Effector memory CD8-positive, alpha-beta T cell (primary cell): ENCODE measurements around the gene RAB22A.

Experiments used
- ATAC-seq: fragments of 150-1000 bp; cut with Tn5 transposase; replicated peaks from 2 replicates; pipeline ENCODE4 v1.10.0; 2021; ENCODE audit warnings: mild to moderate bottlenecking, moderate library complexity
- DNase-seq, 3 experiments: peaks; one replicate each; pipeline ENCODE4 v3.0.0; 2021
- H3K27ac Mint-ChIP-seq, 2 donors: one replicate each; pipeline ENCODE4 v1.8.0; 2022; ENCODE audit warnings: mild to moderate bottlenecking in 2 of 2, mixed read lengths in 2 of 2, moderate library complexity in 2 of 2
- H3K27me3 Mint-ChIP-seq, 2 donors: one replicate each; pipeline ENCODE4 v1.8.0; 2022; ENCODE audit warnings: mixed read lengths in 2 of 2
- H3K36me3 Mint-ChIP-seq: one replicate; pipeline ENCODE4 v1.8.0; 2022; ENCODE audit warnings: mild to moderate bottlenecking, moderate library complexity, mixed read lengths; ENCODE audit not compliant: insufficient read depth
- H3K4me1 Mint-ChIP-seq, 2 donors: one replicate each; pipeline ENCODE4 v1.8.0; 2022; ENCODE audit warnings: low read depth in 2 of 2, mixed read lengths in 2 of 2
- H3K4me3 Mint-ChIP-seq, 2 donors: one replicate each; pipeline ENCODE4 v1.8.0; 2022; ENCODE audit warnings: mild to moderate bottlenecking in 2 of 2, mixed read lengths in 2 of 2, moderate library complexity in 2 of 2
- H3K9me3 Mint-ChIP-seq, 2 donors: one replicate each; pipeline ENCODE4 v1.8.0; 2022; ENCODE audit warnings: mixed read lengths in 2 of 2
- total RNA-seq, 9 experiments: gene quantifications; one replicate each; lab custom pipeline; 2026; lab: John Stamatoyannopoulos, UW

The RAB22A gene
- 55.1 to 96.8 (median 90.9) reads per million in 9 experiments for total RNA-seq

DNA sequence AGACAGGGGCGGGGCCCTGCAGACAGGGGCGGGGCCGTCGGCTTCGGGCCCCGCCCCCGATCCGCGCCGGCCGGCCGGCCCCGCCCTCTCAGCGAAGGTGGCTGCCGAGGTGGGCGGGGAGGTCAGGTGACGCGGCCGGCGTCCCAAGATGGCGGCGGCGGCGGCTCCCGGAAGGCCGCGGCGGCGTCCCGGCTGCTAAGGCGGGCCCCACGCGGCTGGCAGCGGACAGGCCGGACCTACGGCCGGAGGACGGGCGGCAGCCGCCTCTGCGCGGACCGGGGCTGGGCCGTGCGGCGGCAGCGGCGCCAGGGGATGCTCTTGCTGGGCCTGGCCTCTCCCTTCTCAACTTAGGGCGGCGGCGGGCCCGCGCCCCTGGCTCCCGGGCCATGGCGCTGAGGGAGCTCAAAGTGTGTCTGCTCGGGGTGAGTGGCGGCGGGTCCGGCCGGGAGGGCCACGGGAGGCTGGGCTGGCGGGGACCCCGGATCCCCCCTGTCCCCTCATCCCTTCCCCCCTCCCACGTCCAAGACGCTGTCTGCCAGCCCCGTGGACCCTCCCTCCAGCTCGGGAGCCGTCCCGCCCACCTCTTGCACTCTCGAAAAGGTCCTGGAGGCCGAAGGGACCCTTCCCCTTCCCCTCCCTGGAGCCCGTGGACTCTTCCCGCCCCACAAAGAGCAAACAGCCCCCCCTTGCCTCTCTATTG is at the start of gene RAB22A:
Gene RAB22A (plus strand): TSS at position 125 of the 700 bp plus-strand sequence. CDS start 262 bp downstream, at position 387.
- Mint-ChIP-seq H3K27ac (peak within 1 kb of the TSS; percentile 98), H3K4me3 (peak within 1 kb of the TSS; percentile 91 to 94), H3K4me1 (peaks cover 24 to 59% of the 10 kb centered on the region in 2 donors), H3K27me3 (no peaks in the 10 kb centered on the region), H3K9me3 (no peaks in the 10 kb centered on the region), H3K36me3 (peaks cover 46% of the 10 kb centered on the region)
- DNase-seq, result peak; percentile 72 to 76 (median 75)
- ATAC-seq, result peak; percentile 39

DNA sequence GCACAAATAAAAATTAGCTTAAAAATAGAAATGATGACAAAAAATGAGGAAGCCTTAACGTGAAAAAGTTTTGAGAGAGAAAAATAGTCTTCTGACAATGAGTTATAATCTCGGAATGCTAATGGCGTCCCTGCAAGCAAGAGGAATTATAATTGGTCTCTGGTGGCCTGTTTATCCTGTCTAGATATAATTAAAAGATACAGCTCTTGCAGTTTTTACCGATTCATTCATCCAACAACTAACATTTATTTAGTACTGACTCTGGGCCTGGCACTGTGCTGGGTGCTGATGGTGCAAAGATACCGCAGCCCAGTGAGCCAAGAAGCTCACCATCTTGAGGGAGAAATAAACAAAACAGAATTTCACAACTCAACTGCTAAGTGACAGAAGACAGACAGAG is 49.5 kb upstream of the RAB22A start:
- Mint-ChIP-seq H3K9me3 (no peaks in the 10 kb centered on the region), H3K27me3 (no peaks in the 10 kb centered on the region), H3K4me3 (no peak overlapping the region), H3K4me1 (peaks cover 0 to 4% of the 10 kb centered on the region in 2 donors), H3K27ac (no peak overlapping the region), H3K36me3 (no peaks in the 10 kb centered on the region)
- ATAC-seq, result no peak
- no peak for DNase-seq

- no peak for ATAC-seq
These were observed 47.9 kb upstream of the RAB22A start for GRCh38 chr20:58261660-58262059.

DNA sequence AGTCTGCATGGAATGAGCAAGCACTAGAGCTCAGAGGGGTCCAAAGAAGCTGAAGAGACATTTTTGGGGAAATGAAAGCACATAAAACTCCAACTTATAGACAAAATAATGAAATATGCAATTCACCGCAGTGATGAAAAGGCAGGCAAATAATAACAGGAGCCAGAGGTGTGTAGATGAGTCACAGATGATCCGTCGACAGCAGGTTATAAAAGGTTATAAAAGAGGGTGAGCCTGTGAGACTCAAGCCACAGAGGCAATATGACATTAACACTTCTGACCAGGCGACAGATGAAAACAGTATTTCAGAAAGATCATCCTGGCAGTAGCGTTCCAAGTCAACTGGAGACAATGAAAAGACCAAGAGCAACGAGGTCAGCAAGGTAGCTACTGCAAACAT is 45.2 kb upstream of the RAB22A start:
- ATAC-seq, result no peak
- H3K36me3 Mint-ChIP-seq, result peaks cover 10% of the 10 kb centered on the region
- no peak overlapping the region for H3K4me3 Mint-ChIP-seq

More at GRCh38 chr20:58261660-58262059, 47.9 kb upstream of the RAB22A start:
- DNase-seq, result no peak
- Mint-ChIP-seq H3K27ac (no peak overlapping the region), H3K4me3 (no peak overlapping the region), H3K27me3 (no peaks in the 10 kb centered on the region), H3K9me3 (no peaks in the 10 kb centered on the region), H3K4me1 (peaks cover 0 to 4% of the 10 kb centered on the region in 2 donors), H3K36me3 (peaks cover 4% of the 10 kb centered on the region)

DNA sequence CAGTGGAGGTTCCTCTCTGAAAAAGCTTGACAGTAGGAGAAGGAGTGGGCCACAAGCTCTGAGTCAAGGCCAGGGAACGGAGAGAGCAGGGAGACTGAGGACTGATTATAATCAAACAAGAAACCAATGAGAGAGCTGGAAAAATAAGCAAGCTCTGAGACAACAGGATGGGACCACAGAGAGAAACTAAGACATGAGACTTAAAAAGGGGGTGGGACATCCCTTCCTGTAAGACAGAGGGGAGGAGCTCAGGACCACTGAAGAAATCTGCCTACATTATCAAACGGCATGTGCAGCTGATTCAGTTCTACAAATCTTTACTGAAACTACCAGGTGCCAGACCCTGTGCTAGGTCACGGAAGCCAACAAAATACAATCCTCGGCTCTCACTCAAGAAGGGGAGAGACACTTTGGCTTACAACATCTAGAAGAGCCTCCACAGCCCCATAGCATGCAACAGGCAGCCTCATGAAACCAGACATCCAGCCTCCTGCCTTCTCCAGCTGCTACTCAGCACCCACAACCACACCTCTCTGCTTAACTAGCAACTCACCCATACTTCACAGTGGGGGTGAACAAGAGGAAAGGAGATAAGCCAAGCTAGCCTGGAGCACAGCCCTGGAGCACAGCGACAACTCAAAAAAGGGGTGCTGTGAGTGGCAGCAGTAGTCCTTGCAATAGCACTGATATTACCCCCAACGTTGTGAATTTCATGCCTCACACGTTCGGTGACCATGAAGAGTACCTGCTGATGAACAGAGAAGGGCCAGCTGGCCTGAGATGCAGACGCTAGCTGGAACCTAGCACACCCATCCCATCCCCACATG is 41.9 kb upstream of the RAB22A start:
- peaks cover 19% of the 10 kb centered on the region for H3K36me3 Mint-ChIP-seq

More for the DNA sequence above, 45.2 kb upstream of the RAB22A start:
- H3K9me3 Mint-ChIP-seq, result no peaks in the 10 kb centered on the region
- no peak for DNase-seq
- no peak overlapping the region for H3K27ac Mint-ChIP-seq
- no peaks in the 10 kb centered on the region for H3K27me3 Mint-ChIP-seq
- H3K4me1 Mint-ChIP-seq, result peaks cover 11 to 12% of the 10 kb centered on the region in 2 donors

DNA sequence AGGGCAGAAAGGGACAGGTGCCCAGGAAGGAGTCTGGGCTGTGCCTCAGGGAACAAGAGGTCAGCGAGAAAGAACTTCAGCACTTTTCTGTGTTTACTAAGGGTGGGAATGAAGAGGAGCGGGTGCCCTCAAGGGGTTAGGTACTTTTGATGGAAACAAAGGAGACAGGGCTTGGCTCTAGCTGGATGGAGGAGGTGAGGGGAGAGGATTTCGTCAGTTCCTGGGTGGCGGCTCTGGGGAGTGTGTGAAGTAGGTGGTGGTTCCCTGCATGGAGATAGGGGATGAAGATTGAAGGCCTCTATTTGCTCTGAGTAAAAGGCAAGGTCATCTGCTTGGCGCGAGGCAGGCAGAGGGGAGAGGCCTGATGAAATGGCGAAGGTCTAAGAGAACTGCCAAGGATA is 41.1 kb upstream of the RAB22A start:
- H3K4me1 Mint-ChIP-seq, result peaks cover 12% of the 10 kb centered on the region in 2 donors
- no peaks in the 10 kb centered on the region for H3K27me3 Mint-ChIP-seq
- ATAC-seq (no peak), DNase-seq (no peak)
- H3K9me3 Mint-ChIP-seq, result no peaks in the 10 kb centered on the region
- peak overlapping the region; percentile 45 to 74 for H3K27ac Mint-ChIP-seq
- no peak overlapping the region for H3K4me3 Mint-ChIP-seq
- H3K36me3 Mint-ChIP-seq, result peaks cover 19% of the 10 kb centered on the region

More for the DNA sequence above, 41.9 kb upstream of the RAB22A start:
- Mint-ChIP-seq H3K9me3 (no peaks in the 10 kb centered on the region), H3K27me3 (no peaks in the 10 kb centered on the region), H3K4me3 (no peak overlapping the region), H3K27ac (peak overlapping the region; percentile 4 to 45), H3K4me1 (peaks cover 12% of the 10 kb centered on the region in 2 donors)
- ATAC-seq (no peak), DNase-seq (no peak)

DNA sequence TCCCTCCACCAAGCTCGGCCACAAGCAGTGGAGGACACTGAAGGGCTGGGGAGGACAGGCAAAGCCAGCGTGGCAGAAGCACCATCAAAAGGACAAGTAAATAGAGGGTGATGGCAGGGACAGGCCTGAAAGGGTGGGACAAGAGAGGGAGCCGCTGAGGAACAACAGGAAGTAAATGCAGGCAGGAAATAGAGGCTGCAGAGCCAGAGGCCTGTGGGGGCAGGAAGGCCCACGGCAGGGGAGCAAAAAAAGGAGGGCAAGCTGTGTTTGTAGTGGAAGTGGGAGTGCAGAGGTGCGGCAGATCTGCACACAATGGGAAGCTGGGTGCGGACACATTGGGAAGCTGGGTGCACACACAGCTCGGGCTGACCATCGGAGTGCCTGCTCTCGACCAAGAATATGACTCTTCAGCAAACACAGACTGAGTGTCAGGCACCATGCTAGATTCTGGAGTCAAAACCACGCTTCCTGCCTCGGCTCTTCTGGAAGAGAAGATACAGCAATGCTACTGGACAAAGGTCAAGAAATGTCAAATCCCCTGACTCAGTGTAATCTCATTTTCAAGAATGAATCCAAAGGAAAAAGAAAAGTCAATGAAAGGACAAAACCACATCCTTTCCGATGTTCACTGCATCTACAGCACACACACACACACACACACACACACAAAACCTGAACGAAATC is 40.4 kb upstream of the RAB22A start:
- ATAC-seq (no peak), DNase-seq (no peak)
- Mint-ChIP-seq H3K4me1 (peaks cover 12% of the 10 kb centered on the region in 2 donors), H3K27ac (peak overlapping the region; percentile 45 to 74), H3K27me3 (no peaks in the 10 kb centered on the region), H3K9me3 (no peaks in the 10 kb centered on the region), H3K36me3 (peaks cover 19% of the 10 kb centered on the region), H3K4me3 (no peak overlapping the region)

GRCh38 chr20:58271606-58272351 is 37.7 kb upstream of the RAB22A start:
- H3K4me1 Mint-ChIP-seq, result peaks cover 12% of the 10 kb centered on the region in 2 donors
- no peak overlapping the region for H3K4me3 Mint-ChIP-seq
- no peaks in the 10 kb centered on the region for H3K27me3 Mint-ChIP-seq
- H3K27ac Mint-ChIP-seq, result peak overlapping the region in 1 of 2 donors; percentile 41
- ATAC-seq, result no peak
- DNase-seq, result no peak
- H3K36me3 Mint-ChIP-seq, result peaks cover 15% of the 10 kb centered on the region
- no peaks in the 10 kb centered on the region for H3K9me3 Mint-ChIP-seq

DNA sequence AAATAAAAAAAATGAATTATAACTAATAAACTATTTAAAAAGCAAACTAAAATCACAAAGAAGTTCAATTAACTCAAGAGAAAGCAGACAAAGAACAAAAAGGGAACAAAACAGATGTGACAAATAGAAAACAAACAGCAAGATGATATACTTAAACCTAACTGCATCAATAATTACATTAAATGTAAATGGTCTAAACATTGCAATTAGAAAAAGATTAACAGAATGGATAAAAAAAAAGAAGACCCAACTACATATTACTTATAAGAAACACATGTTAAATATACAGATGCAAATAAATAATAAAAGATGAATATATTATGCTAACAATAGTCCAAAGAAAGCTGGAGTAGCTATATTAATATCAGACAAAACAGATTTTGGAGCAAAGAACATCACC is 35.1 kb upstream of the RAB22A start:
- Mint-ChIP-seq H3K9me3 (no peaks in the 10 kb centered on the region), H3K4me3 (no peak overlapping the region), H3K4me1 (peaks cover 0 to under 1% of the 10 kb centered on the region in 2 donors), H3K27ac (no peak overlapping the region), H3K36me3 (peaks cover 8% of the 10 kb centered on the region), H3K27me3 (no peaks in the 10 kb centered on the region)
- DNase-seq (no peak), ATAC-seq (no peak)

DNA sequence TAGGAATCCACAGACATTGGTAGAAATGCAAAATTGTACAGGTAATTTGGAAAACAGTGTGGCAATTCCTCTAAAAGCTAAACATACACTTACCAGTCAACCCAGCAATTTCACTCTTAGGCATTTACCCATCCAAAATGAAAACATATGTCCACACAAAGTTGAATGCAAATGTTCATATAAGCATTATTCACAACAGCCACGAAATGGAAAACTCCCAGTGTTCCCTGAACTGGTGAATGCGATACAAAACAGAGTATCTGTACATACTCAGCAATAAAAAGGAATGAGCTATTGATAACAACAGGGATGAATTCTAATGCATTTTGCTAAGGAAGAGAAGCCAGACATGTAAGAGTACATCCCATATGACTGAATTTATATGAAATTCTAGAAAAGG is 32.4 kb upstream of the RAB22A start:
- ATAC-seq (no peak), DNase-seq (no peak)
- Mint-ChIP-seq H3K4me1 (no peaks in the 10 kb centered on the region), H3K27me3 (no peaks in the 10 kb centered on the region), H3K36me3 (no peaks in the 10 kb centered on the region), H3K9me3 (no peaks in the 10 kb centered on the region), H3K27ac (no peak overlapping the region), H3K4me3 (no peak overlapping the region)

- H3K27ac Mint-ChIP-seq, result no peak overlapping the region
- H3K4me3 Mint-ChIP-seq, result no peak overlapping the region
These were observed 31.7 kb upstream of the RAB22A start for GRCh38 chr20:58277578-58278472.

GRCh38 chr20:58286729-58287128 is 22.8 kb upstream of the RAB22A start:
- Mint-ChIP-seq H3K9me3 (no peaks in the 10 kb centered on the region), H3K4me3 (no peak overlapping the region), H3K4me1 (peaks cover 9 to 31% of the 10 kb centered on the region in 2 donors), H3K36me3 (peaks cover 9% of the 10 kb centered on the region), H3K27ac (no peak overlapping the region), H3K27me3 (no peaks in the 10 kb centered on the region)
- no peak for ATAC-seq
- no peak for DNase-seq

More at GRCh38 chr20:58277578-58278472, 31.7 kb upstream of the RAB22A start:
- Mint-ChIP-seq H3K9me3 (no peaks in the 10 kb centered on the region), H3K4me1 (peaks cover 0 to 2% of the 10 kb centered on the region in 2 donors), H3K36me3 (peaks cover 2% of the 10 kb centered on the region), H3K27me3 (no peaks in the 10 kb centered on the region)
- DNase-seq, result no peak
- ATAC-seq, result no peak
